GM19035 (cell line): Measurements from ENCODE around the gene CFHR1.

ENCODE experiments used
- ATAC-seq: cut with Tn5 transposase; IDR thresholded peaks from one replicate; pipeline ENCODE4 v1.9.1; 2021; ENCODE audit not compliant: unreplicated experiment

CFHR1 gene

DNA sequence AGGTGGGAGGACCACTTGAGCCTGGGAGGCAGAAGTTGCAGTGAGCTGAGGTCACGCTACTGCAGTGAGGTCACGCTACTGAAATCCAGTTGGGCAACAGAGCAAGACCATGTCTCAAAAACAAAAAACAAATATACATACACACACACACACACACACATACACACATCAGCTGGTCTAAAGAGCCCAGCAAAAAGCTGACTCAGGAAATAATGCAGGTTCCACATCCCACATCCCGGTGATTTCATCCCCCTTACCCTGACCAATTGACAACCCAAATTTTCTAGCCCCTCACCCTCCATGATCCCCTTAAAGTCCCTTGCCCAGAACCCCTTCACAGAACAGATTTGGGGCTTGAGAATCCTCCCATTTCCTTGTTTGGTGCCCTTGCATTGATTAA is 56.4 kb downstream of the CFHR1 start:
- no peak for ATAC-seq

DNA sequence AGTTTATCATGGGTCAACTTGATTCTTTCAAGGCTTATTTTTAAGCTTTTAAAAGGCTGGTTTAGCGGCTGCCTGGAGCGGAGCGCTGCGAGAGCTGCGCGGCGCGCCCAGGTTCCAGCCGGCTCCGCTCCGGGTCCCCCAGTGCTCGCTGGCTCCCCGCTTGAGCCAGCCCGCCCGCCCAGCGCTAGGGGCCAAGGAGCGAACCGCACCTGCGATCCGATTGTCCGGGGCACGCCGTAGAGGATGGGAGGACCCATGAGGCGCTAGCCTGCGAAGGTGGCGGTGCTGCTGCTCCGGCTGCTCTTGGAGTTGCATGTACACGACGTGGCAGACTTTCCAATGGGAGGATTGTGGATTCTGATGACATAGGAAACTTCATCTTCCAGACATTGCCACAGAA is 58.4 kb downstream of the CFHR1 start:
- no peak for ATAC-seq
